ENCODE data around the gene CBY1. TPM values are rescaled to one million over a fixed set of nuclear protein-coding genes. Genes with fewer than 3 reads are reported as not detected.

The CBY1 gene
- total RNA-seq, 4 donors from 2014 or later = 13.6 to 26.0 (median 23.0) TPM

GRCh38 chr22:38707984-38708383 is 51.5 kb downstream of the CBY1 start:
- Histone ChIP-seq H3K27me3 (no peaks in the 10 kb centered on the region), H3K27ac (no peak overlapping the region), H3K9me3 (no peaks in the 10 kb centered on the region), H3K4me1 (peaks cover 13 to 25% of the 10 kb centered on the region in 2 donors), H3K36me3 (no peaks in the 10 kb centered on the region), H3K4me3 (replicated peaks in 1 of 3) (no peak overlapping the region)
- no peak for DNase-seq
- intact Hi-C loops (cut with DNase I) = loop anchor here (5.0 kb wide), 1 partner anchor 44 kb away; no protein-coding TSS in a partner anchor
- no peak for TF ChIP-seq CTCF (IDR thresholded peaks at IDR 0.05)
- TF ChIP-seq POLR2A (IDR thresholded peaks at IDR 0.05) = no peak
- 94 to 95% methylated on average over 3 of the region's 3 CpGs for WGBS, 2 donors

GRCh38 chr22:38709306-38709705 is 52.9 kb downstream of the CBY1 start:
- Histone ChIP-seq H3K4me1 (peaks cover 24 to 31% of the 10 kb centered on the region in 2 donors), H3K27me3 (no peaks in the 10 kb centered on the region), H3K27ac (no peak overlapping the region), H3K4me3 (replicated peaks in 1 of 3) (no peak overlapping the region), H3K36me3 (no peaks in the 10 kb centered on the region), H3K9me3 (no peaks in the 10 kb centered on the region)
- no peak for DNase-seq
- no peak for TF ChIP-seq CTCF (IDR thresholded peaks at IDR 0.05)
- TF ChIP-seq POLR2A (IDR thresholded peaks at IDR 0.05) = no peak
- intact Hi-C loops (cut with DNase I) = loop anchor here (5.0 kb wide), 1 partner anchor 43 kb away; no protein-coding TSS in a partner anchor
- 85% methylated on average over 3 of the region's 3 CpGs for WGBS, 2 donors

DNA sequence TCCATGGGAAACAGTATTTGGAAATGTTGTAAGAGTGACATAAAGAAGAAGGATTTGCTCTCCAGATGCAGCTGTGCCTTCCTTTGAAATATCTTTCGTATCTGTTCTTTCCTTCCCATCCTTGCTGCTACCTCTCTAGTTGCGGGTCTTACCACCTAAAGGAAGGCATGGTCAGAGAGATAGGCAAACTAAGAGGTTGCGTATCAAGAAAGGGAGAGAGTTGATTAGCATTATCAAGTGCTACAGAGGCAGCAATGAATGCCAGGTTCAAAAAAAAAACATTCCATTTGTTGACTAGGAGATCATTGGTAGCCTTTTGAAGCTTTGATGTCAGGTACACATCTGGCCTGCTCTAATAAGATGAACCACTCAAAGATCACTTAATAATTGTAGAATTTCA is 53.9 kb downstream of the CBY1 start:
- Histone ChIP-seq H3K4me1 (peaks cover 24% of the 10 kb centered on the region in 2 donors), H3K4me3 (replicated peaks in 1 of 3) (no peak overlapping the region), H3K9me3 (no peaks in the 10 kb centered on the region), H3K27ac (no peak overlapping the region), H3K27me3 (no peaks in the 10 kb centered on the region), H3K36me3 (no peaks in the 10 kb centered on the region)
- intact Hi-C loops (cut with DNase I) = no loop called here
- no peak for TF ChIP-seq CTCF (IDR thresholded peaks at IDR 0.05)
- no peak for TF ChIP-seq POLR2A (IDR thresholded peaks at IDR 0.05)
- no peak for DNase-seq
- 95% methylated on average over 3 of the region's 3 CpGs for WGBS, 2 donors

DNA sequence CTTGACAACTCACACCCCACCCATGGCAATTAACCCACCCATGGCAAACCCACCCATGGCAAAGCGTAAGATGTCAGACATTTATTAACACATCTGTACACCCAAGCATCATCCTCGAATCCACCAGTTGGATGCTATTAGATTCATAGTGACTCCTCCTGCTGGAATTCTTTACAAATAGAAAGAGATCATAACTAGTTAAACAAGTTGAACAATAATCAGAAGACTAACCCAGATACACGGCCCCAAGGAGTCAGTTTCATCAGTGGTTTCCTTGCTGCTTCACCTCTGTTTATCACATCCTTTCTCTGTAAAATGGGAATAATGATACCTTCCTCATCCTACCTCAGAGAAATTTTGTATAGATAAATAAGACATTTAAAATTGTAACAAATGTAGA is 54.4 kb downstream of the CBY1 start:
- DNase-seq = no peak
- TF ChIP-seq CTCF (IDR thresholded peaks at IDR 0.05) (no peak), POLR2A (IDR thresholded peaks at IDR 0.05) (no peak)
- Histone ChIP-seq H3K4me3 (replicated peaks in 1 of 3) (no peak overlapping the region), H3K27ac (no peak overlapping the region), H3K9me3 (no peaks in the 10 kb centered on the region), H3K4me1 (peaks cover 24% of the 10 kb centered on the region in 2 donors), H3K27me3 (no peaks in the 10 kb centered on the region), H3K36me3 (no peaks in the 10 kb centered on the region)
- 78 to 85% methylated on average over 3 of the region's 3 CpGs for WGBS, 2 donors
- intact Hi-C loops (cut with DNase I) = no loop called here

- DNase-seq = no peak
- peaks cover 15 to 16% of the 10 kb centered on the region in 2 donors for H3K36me3 ChIP-seq
- no peak overlapping the region for H3K4me3 ChIP-seq (replicated peaks in 1 of 3)
- peaks cover 16 to 17% of the 10 kb centered on the region in 2 donors for H3K4me1 ChIP-seq
- intact Hi-C loops (cut with DNase I) = no loop called here
- no peaks in the 10 kb centered on the region for H3K9me3 ChIP-seq
- peak overlapping the region in 1 of 3 donors; percentile 40 for H3K27ac ChIP-seq
- WGBS, 2 donors = 85% methylated on average over 11 of the region's 11 CpGs
- no peaks in the 10 kb centered on the region for H3K27me3 ChIP-seq
- TF ChIP-seq POLR2A (IDR thresholded peaks at IDR 0.05) (no peak), CTCF (IDR thresholded peaks at IDR 0.05) (no peak)
Measured at GRCh38 chr22:38712486-38713207, 56.2 kb downstream of the CBY1 start.
